Activated CD8-positive, alpha-beta memory T cell treated with anti-CD3 and anti-CD28 coated beads for 1 hour (primary cell): ENCODE measurements around the gene LPAR1.
"Not testable (repeated sequence)": the region's sequence is repeated elsewhere in the genome, so short reads cannot be mapped to it uniquely, and the experiment has no call there.

Experiments
- DNase-seq, 2 donors: peaks; one replicate each; pipeline ENCODE4 v3.0.0-alpha.2; 2020; ENCODE audit warnings: low read depth in 1 of 2; ENCODE audit errors: extremely low read depth in 1 of 2

LPAR1 gene, protein sequence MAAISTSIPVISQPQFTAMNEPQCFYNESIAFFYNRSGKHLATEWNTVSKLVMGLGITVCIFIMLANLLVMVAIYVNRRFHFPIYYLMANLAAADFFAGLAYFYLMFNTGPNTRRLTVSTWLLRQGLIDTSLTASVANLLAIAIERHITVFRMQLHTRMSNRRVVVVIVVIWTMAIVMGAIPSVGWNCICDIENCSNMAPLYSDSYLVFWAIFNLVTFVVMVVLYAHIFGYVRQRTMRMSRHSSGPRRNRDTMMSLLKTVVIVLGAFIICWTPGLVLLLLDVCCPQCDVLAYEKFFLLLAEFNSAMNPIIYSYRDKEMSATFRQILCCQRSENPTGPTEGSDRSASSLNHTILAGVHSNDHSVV

DNA sequence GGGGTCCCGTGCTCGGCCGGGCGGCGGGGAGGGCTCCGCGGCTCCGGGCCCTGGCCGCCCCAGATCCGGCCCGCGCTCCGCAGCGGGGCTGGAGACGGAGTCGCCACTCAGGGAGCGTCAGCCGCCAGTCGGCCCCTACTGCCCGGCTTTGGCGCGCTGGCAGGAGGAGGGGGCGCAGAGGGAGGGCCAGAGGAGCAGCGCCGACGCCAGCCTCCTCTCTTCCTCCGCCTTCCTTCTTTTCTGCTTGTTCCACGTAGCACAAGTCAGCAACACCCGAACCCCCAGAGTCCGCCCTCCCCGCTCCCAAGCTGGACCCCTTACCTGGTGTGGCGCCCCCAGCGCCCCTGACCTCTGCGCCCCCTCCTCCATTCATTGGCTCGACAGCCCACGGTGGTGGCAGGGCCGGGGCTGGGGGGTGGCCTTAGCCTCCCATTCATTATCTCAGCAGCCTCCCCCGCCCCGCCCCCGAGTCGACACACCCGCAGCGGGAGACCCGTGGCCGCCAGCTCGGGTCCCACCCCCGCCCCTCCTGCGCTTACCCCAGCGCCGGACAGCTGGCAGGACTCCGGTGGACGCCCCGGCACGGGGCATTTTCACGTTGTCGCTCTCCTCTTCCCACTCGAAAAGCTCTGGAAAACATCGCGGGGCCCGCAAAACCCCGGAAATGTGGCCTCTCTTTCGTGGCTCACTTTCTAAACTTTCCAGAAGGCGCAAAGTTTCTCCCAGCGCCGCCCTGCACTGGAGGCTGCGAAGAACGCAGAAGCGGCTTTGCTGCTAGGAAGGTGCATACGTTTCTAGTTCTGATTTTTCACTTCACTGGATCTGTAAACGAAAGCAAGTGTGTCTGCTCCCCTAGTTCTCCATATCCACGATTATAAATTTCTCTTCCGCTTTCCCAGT is at the start of gene LPAR1:
Gene LPAR1 (minus strand): TSS at position 140 of the 900 bp plus-strand sequence. CDS start 66,353 bp downstream, outside the sequence.
- DNase-seq: no peak

DNA sequence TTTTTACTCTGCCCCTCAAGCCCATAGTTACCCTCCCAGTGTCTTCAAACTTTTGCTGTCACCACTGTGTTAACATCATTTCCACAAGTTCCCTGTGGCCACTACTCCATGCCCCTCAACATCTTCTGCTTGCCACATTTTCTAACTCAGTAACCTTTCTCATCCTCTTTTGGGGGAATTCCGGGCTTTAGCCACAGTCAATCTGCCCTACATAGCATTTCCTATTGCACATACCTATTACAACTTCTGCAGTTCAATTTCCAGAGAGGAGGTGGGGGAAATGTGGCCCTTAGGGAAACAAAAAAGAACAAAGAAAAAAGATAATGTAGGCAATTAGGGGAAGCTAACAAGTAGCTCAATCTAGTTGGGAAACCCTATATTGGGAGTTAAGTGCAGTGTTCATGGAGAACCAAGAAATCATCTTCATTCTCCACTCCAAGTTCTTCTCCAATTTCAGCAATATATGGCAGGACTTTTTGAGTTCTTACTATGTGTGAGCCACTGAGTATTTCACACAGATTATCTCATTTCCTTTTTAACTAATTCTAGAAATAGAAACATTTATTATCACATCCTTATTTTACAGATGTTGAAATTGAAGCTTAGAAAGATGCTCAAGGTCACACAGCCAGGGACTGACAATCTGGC is 40.2 kb upstream of the LPAR1 start:
- DNase-seq: no peak

DNA sequence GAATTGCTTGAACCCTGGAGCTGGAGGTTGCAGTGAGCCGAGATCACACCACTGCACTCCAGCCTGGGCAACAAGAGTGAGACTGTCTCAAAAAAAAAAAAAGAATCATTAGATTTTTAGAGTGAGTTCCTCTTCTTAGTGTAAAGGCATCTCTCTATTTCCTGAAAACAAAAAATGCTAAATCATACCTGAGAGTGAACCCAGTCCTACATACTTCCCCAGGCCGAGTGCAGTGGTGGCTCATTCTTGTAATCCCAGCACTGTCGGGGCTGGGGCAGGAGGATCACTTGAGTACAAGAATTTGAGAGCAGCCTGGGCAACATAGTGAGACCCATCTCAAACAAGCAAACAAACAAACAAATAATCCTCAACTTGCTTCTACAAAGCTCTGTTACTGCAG is 38.2 kb upstream of the LPAR1 start:
- no peak for DNase-seq

DNA sequence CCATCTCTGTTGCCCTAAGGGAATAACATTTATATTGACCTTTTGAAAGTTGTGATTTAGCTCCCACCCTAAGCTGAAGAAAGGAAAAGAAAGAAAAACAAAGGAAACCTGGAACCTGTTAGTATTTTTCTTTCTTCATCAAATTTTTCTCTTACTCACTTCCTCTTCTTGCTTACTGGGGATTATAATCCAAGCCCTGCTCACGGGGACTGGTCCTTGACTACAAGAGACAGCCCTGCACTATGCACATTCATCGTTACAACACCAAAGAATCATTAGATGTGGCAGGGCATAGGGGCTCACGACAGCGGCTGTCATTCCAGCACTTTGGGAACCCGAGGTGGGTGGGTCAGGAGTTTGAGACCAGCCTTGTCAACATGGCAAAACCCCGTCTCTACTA is 37.8 kb upstream of the LPAR1 start:
- DNase-seq: no peak

DNA sequence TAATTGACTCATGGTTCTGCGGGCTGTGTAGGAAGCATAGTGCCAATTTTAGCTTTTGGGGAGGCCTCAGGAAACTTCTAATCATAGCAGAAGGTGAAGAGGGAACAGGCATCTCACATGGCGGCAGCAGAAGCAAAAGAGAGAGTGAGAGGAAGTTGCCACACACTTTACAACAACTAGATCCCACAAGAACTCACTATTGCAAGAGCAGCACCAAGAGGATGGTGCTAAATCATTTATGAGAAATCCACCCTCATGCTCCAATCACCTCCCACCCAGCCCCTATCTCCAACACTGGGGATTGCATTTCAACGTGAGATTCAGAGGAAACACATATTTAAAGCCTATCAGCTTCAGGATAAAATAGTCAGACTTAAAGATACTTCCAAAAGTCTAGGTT is 36.1 kb upstream of the LPAR1 start:
- no peak for DNase-seq

DNA sequence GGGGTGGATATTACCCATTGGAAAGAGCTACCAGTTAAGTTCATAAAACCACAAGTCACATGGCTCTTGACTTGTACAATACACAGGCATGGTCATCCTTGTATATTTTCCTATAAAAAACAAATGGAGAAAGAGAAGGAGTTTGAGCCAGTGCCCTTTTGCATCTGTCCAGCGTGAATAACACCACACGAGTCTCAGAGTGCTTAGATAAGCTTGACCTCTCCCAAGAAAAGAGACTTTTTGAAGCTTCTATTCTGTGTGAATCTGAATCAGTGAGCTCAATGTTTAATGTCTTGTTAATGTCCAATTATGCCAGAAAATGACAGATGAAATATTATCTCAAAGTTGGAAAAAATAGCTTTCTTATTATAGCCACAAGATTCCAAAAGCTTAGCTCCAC is 30.9 kb upstream of the LPAR1 start:
- no peak for DNase-seq

DNA sequence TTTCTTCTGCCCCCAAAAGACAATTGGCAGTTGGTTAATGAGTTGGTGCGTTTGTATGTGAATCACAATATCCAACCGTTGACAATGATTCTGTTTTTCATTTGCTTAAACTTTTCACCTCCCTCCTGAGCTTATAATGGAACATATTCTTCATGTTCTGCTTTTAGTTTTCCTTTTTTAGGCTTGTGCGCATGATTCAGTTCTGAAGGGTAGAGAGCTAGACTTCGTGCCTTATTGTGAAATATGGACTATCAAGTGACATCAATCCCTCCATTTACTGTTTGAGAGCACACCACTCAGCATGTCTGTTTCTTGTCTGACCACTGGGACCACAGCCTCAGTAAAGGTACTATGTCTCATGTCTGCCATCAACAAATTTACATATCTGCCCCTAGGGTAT is 30.5 kb upstream of the LPAR1 start:
- DNase-seq: no peak

DNA sequence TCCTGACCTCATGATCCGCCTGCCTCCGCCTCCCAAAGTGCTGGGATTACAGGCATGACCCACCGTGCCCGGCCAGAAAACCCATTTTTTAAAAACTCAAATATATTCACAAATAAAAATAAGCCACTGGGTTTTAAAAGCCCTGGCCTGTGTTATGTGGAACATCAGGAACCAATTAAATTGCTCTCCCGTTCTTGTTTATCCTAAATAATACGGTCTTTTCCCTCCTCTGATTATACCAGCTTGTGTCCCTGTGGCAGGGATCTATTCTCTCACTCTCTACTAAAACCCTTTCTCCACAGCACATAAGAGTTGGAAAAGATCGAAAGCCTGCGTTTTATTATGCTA is 30.1 kb upstream of the LPAR1 start:
- no peak for DNase-seq

DNA sequence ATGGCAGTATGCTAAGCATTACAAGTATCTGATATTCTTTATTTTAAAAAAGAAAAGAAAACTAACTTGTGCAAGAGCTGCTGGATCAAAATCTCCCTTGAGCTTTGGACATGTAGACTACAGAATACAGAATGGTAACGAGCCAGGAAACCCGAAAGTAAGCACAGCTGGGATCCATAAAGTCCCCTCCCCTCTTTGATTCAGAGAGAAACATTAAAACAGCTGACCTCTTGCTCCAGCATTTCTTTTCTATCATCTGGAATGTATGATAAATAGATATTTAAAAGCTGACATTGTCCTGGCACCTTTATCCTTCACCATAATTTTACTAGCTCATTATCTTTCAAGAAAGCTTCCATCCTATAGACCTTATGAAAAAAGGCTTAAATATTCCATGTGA is 28.2 kb upstream of the LPAR1 start:
- no peak for DNase-seq

DNA sequence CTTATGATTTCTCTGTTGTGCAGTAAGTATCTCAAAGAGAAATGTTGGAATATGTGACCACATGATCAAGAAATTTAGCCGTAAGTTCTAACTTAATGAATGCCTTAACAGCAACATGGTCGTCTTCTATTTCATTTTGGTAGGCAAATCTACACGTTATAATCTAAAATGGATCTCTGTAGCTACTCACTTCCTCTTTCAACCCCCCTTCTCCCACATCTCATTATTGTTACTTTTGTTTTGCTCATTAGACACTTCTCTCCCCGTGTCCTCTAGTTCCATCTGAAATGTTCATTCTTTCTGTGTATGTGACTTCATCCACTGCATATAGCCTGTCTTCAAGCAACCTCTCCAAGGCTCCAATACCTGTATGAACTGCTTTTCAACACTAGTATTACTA is 27.1 kb upstream of the LPAR1 start:
- no peak for DNase-seq

DNA sequence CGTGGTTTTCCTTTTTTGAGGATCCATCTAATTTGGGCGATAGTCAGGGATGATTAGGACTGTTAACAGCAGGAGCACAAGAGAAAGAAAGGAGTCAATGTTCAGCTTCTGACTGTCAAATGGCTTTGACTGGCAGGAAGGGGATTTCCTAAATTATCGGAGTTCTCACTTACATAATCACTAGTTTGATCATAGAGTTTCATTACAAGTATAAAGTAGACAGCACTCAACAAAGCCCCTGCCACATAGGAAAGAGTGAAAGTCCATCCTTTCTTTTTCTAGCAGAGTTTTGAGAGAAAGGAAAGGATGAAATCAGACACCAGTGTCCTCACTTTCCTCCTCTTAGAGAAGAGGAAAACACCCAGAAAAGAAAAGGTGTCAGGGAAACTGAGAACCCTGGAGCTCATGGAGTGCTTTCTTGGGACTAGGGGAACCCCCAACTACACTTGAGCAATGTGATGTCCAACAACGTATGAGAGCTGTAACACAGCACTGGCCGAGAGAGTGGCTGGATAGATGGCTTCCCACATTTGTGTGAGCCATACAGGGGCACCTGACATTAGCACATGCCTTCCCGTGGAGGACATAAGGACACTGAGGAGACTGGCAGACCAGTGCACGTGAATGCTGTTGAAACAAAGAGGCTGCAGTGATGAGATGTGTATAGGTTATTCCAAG is 26.0 kb upstream of the LPAR1 start:
- no peak for DNase-seq

DNA sequence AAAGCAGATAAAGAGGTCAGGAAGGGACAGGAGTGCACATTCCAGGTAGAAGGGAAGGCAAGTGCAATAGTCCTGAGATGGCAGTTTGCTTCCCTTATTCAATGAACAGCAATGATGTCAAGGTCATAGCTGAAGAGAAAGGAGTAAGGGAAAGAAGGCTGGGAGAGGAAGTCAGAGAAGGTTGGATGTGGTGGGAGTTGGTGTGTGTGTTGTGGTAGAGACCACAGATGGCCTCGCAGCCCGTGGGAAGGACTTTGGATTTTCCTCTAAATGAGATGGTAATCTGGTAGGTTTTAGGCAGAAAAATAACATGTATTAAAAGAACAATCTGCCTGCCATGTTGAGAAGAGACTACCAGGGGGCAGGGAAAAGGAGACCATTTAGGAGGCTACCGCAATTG is 25.1 kb upstream of the LPAR1 start:
- no peak for DNase-seq

DNA sequence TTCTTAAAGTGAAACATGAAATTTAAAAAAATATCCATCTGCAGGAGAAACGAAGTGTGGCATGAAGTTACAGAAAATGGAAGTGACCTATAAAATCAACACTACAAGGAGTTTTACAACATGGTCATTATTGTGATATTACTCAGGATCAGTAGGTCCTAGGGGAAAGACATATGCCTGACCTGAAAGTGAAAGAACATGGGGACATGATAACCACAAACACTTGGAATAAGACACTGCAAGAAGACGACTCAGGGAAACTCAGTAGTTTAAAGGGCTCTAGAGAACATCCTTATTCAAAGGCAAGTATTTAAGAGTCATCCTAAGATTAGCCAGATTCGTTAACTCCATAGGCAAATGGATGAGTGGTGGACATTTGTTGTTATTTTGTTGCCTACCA is 19.9 kb upstream of the LPAR1 start:
- no peak for DNase-seq

DNA sequence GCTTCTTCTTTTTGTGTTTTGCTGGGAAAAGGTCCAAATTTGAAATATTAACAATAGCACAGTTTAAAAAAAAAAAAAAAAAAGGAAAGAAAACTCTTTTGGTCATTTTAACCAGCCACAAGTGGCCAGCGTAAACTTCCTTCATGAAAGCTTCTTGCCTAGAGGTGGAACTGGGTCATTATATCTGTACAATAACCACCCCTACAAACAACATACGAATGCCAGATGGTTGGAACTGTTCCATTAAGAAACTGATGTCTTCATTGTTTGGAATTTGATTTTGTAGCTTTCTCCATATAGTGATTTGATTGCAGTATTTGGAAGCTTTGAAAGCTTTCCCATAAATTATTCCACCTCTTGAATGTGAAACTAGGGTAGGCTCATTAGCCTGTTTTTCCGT is 18.3 kb upstream of the LPAR1 start:
- no peak for DNase-seq

DNA sequence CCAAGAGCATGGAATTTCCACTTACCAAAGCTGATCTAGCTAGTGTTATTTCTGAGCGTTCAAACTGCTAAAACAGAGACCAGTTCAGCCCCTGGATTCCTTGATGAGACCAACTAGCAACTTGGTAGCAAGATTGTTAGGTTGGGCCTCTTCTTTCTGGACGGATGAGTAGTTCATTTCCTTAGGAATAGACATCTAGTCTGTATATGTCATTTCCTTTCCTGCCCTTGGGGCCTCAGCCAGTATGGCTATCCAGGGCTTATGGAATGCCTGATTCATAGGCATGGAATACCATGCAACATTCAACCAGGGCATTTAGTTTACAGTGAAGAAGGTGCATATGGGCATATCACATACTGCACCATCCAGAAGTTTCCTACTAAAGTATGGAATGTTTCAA is 14.5 kb upstream of the LPAR1 start:
- DNase-seq: no peak

DNA sequence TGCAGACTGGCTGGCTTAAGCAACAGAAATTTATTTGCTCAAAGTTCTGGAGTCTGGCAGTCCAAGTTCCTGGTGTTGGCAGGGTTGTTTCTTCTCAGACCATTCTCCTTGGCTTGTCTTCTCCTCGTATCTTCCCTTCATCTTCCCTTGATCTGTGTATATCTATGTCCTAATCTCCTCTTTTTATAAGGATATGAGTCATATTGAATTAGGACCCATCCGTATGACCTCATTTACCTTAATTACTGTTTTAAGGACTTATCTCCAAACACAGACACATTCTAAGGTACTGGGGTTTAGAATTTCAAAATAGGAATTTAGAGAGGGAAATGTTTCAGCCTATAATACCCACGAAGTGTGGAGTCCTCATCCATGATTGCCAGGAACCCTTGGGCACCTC is 13.1 kb upstream of the LPAR1 start:
- DNase-seq: no peak

DNA sequence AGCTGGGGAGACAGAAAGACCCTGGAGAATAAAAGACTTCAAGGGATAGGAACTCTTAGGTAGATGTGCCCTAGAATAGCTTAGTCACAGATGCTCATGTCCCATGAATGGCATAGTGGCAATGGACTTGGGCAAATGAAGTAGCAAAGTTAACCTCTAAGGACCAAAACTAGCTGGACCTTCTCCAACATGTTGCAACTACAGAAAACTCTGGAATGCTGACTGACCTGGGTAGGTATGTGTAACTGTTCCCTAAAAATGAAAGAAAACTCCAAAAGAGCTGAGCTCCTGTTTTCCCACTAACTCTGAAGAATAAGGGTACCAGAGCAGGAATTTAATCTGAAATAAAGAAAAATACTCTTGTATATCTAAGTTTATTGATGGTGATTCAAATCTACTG is 12.5 kb upstream of the LPAR1 start:
- no peak for DNase-seq

DNA sequence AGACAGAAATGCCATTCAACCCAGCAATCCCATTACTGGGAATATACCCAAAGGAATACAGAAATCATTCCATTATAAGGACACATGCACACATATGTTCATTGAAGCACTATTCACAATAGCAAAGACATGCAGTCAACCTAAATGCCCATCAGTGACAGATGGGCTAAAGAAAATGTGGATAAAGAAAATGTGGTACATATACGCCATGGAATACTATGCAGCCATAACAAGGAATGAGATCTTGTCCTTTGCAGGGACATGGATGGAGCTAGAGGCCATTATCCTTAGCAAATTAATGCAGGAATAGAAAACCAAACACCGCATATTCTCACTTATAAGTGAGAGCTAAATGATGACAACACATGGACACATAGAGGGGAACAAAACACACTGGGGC is 9.0 kb upstream of the LPAR1 start:
- DNase-seq: not testable (repeated sequence)

DNA sequence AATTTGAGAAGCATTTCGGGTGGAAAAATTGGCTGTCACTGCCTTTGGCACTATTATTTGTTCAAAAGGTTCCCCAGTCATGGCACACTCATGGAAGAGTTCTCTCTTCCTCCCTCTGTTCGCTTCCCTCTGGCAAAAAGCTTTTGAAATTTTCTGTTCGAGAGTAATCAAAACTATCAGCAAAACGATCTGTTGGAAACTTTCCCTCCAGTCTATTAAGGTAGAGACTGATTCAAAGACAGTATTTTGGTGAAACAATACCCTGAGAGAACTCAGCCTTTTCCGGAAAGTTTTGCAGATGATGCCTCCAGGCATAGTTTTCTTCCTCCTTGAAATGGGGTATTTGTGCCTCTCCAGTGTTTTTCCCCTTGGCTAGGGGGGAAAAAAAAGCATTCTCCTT is 3.6 kb upstream of the LPAR1 start:
- no peak for DNase-seq

DNA sequence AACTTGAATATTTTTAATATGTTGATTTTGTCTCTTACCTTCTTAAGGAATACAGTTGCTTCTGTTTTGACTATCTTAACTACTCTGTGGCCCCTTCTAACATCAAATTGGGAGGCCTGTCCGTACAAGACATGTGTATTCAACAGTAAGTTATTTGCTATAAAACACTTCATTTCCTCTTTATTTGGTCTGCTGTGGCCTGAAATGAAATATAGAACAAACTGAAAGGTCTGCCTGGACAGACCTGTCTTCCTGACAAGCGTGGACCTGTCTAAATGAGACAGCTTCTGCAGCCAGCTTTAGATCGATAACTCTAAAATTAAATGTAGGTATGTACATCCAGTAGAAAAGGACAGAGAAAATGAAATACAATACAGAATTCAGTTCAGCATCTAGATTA is 2.2 kb upstream of the LPAR1 start:
- no peak for DNase-seq

DNA sequence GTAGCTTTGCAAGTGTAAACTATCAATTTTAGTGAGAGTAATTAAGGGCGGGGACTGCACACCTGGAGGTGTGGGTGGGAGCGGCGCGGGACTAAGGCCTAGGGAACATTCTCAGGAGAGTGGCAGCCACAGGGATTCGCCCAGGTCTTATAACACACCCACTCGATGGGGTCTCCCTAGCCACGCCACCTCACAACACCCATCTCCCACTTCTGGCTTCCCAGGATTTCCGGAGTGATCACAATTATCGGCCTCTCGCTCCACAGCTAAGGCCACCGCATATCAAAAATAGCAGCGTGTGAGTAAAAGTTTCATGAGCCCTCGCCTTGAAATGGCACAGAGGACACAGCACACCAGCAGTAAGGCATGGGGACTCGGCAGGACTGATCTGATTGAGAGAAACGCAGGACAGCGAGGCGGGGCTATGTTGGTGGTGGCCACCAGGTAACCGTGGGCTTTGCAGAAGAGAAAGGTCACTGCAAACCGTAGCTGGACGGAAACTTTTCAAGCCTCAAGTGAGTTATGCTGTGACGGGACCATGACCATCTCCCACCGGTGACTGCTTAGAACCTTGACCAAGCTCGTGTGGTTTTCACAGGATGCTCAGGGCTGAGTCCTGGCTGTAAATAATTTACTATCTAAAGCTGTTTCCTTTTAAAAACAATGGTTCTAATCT is 1.1 kb upstream of the LPAR1 start:
- no peak for DNase-seq
